DMS 273 (cell line): Measurements from ENCODE around the gene GRIFIN.

Experiments used
- DNase-seq: peaks from one replicate; lab custom pipeline; 2025; ENCODE audit not compliant: unreplicated experiment; lab: John Stamatoyannopoulos, UW

The GRIFIN gene

GRCh38 chr7:2437136-2437535 lies 39.1 kb downstream of the GRIFIN start:
- no peak for DNase-seq

- no peak for DNase-seq
Measured at GRCh38 chr7:2436341-2437104, 39.7 kb downstream of the GRIFIN start.

- DNase-seq, result no peak
Measured at GRCh38 chr7:2435146-2435545, 41.1 kb downstream of the GRIFIN start.

GRCh38 chr7:2433713-2434550 lies 42.3 kb downstream of the GRIFIN start:
- no peak for DNase-seq

- no peak for DNase-seq
Measured at GRCh38 chr7:2432910-2433712, 43.1 kb downstream of the GRIFIN start.

GRCh38 chr7:2431260-2431867 lies 44.8 kb downstream of the GRIFIN start:
- DNase-seq, result peak; percentile 39

- DNase-seq, result no peak
Measured at GRCh38 chr7:2425749-2426148, 50.4 kb downstream of the GRIFIN start.
